Neural cell (in vitro differentiated cells): ENCODE data around the gene CSF1. TPM values are rescaled to one million over a fixed set of nuclear protein-coding genes. Genes with fewer than 3 reads are reported as not detected.

Source experiments
- H2AFZ ChIP-seq: fragments of 200-600, 300-800 bp; sonication (generic), shearing (Covaris generic); 2 replicates; pipeline ENCODE4 v1.6.0; 2014; ENCODE audit warnings: low read depth, mild to moderate bottlenecking, antibody characterized with exemption, low read length, moderate library complexity
- H3F3A ChIP-seq: fragments of 200-600 bp; shearing (Covaris generic); 2 replicates; pipeline ENCODE4 v1.6.1; 2016; ENCODE audit warnings: mild to moderate bottlenecking, moderate library complexity, mixed read lengths, antibody characterized with exemption, low read length; ENCODE audit not compliant: insufficient read depth, poor library complexity, severe bottlenecking
- H3K27ac ChIP-seq: fragments of 200-600, 300-800 bp; sonication (generic), shearing (Covaris generic); 2 replicates; pipeline ENCODE4 v1.5.1; 2014; ENCODE audit warnings: mild to moderate bottlenecking, low read length, moderate library complexity
- H3K27me3 ChIP-seq: fragments of 300-800, 200-600 bp; sonication (generic), shearing (Covaris generic); 2 replicates; pipeline ENCODE4 v1.6.0; 2014; ENCODE audit warnings: mild to moderate bottlenecking, low read depth, low read length, moderate library complexity; ENCODE audit not compliant: insufficient read depth
- H3K36me3 ChIP-seq: fragments of 300-800, 200-600 bp; sonication (generic), shearing (Covaris generic); 2 replicates; pipeline ENCODE4 v1.5.1; 2014; ENCODE audit warnings: mild to moderate bottlenecking, antibody characterized with exemption, low read length, moderate library complexity; ENCODE audit not compliant: insufficient read depth
- H3K4me2 ChIP-seq: fragments of 300-800, 200-600 bp; sonication (generic), shearing (Covaris generic); 2 replicates; pipeline ENCODE4 v1.6.0; 2014; ENCODE audit warnings: mild to moderate bottlenecking, low read length
- H3K4me3 ChIP-seq: fragments of 300-800, 200-600 bp; sonication (generic), shearing (Covaris generic); 2 replicates; pipeline ENCODE4 v1.5.1; 2014; ENCODE audit warnings: mild to moderate bottlenecking, low read length, moderate library complexity
- H3K79me2 ChIP-seq: fragments of 200-600 bp; shearing (Covaris generic); replicated peaks from 2 replicates; pipeline ENCODE4 v1.6.0; 2014; ENCODE audit warnings: mild to moderate bottlenecking, low read length, moderate library complexity; ENCODE audit not compliant: insufficient read depth
- H3K9ac ChIP-seq: fragments of 300-800, 200-600 bp; sonication (generic), shearing (Covaris generic); 2 replicates; pipeline ENCODE4 v1.6.1; 2016; ENCODE audit warnings: mild to moderate bottlenecking, low read length, mixed read lengths
- H3K9me2 ChIP-seq: fragments of 200-600 bp; shearing (Covaris generic); 2 replicates; pipeline ENCODE4 v1.6.1; 2016; ENCODE audit warnings: mild to moderate bottlenecking, low read length, mixed read lengths; ENCODE audit not compliant: insufficient read depth
- H3K9me3 ChIP-seq: fragments of 200-600, 300-800 bp; sonication (generic), shearing (Covaris generic); 2 replicates; pipeline ENCODE4 v1.6.1; 2016; ENCODE audit warnings: mild to moderate bottlenecking, mixed run types, low read length, moderate library complexity, mixed read lengths
- H4K20me1 ChIP-seq: fragments of 200-600 bp; shearing (Covaris generic); 2 replicates; pipeline ENCODE4 v1.6.1; 2016; ENCODE audit warnings: mild to moderate bottlenecking, mixed run types; ENCODE audit not compliant: insufficient read depth
- CTCF ChIP-seq: fragments of 450-650 bp; IDR thresholded peaks from 2 replicates; pipeline ENCODE4 v1.5.1; 2014; ENCODE audit warnings: antibody characterized with exemption, mild to moderate bottlenecking, moderate library complexity; ENCODE audit not compliant: poor library complexity, severe bottlenecking
- EP300 ChIP-seq: fragments of 450-650 bp; conservative IDR thresholded peaks from 2 replicates; pipeline ENCODE4 v1.6.1; 2014; ENCODE audit warnings: antibody characterized with exemption, mild to moderate bottlenecking, moderate library complexity; ENCODE audit not compliant: poor library complexity, severe bottlenecking
- EZH2 ChIP-seq: fragments of 200-600, 300-800 bp; shearing (Covaris generic), sonication (generic); IDR thresholded peaks from 2 replicates; pipeline ENCODE4 v1.6.1; 2014; ENCODE audit warnings: antibody characterized with exemption, low read length, borderline replicate concordance, mild to moderate bottlenecking; ENCODE audit not compliant: insufficient read depth, poor library complexity, severe bottlenecking
- MXI1 ChIP-seq: fragments of 450-650 bp; conservative IDR thresholded peaks from 2 replicates; pipeline ENCODE4 v1.6.1; 2014; ENCODE audit warnings: antibody characterized with exemption, mild to moderate bottlenecking; ENCODE audit not compliant: poor library complexity, severe bottlenecking
- POLR2AphosphoS5 ChIP-seq: IDR thresholded peaks from 2 replicates; pipeline ENCODE4 v1.6.1; 2012
- RAD21 ChIP-seq: fragments of 450-650 bp; conservative IDR thresholded peaks from 2 replicates; pipeline ENCODE4 v1.6.1; 2014; ENCODE audit warnings: antibody characterized with exemption, mild to moderate bottlenecking, moderate library complexity
- REST ChIP-seq: IDR thresholded peaks from 2 replicates; pipeline ENCODE4 v1.6.1; 2012; ENCODE audit warnings: borderline replicate concordance
- SMC3 ChIP-seq: fragments of 450-650 bp; conservative IDR thresholded peaks from 2 replicates; pipeline ENCODE4 v1.6.1; 2014; ENCODE audit warnings: antibody characterized with exemption, mild to moderate bottlenecking, moderate library complexity; ENCODE audit not compliant: poor library complexity
- TAF1 ChIP-seq: IDR thresholded peaks from 2 replicates; pipeline ENCODE4 v1.6.1; 2012; ENCODE audit warnings: low read depth
- polyA plus RNA-seq: library from polyadenylated mRNA; depleted of rRNA; stranded (reverse); fragments of >200 nt; gene quantifications from 2 replicates; pipeline ENCODE4 v1.2.3, GENCODE V29; 2014

Gene CSF1
- polyA plus RNA-seq, 1 donor from 2014 or later: 0.30 TPM

- Histone ChIP-seq H4K20me1 (no peaks in the 10 kb centered on the region), H3K27ac (no peak overlapping the region), H3K4me3 (no peak overlapping the region), H2AFZ (no peak overlapping the region), H3K4me2 (no peak overlapping the region), H3K9me2 (no peaks in the 10 kb centered on the region), H3F3A (no peaks in the 10 kb centered on the region), H3K9me3 (no peaks in the 10 kb centered on the region), H3K9ac (no peak overlapping the region), H3K27me3 (no peaks in the 10 kb centered on the region), H3K79me2 (no peaks in the 10 kb centered on the region), H3K36me3 (no peaks in the 10 kb centered on the region)
- TF ChIP-seq REST: no peak
- TF ChIP-seq EZH2: no peak
- no peak for TF ChIP-seq SMC3
- no peak for TF ChIP-seq RAD21
- no peak for TF ChIP-seq EP300
- no peak for TF ChIP-seq MXI1
- no peak for TF ChIP-seq CTCF
- TF ChIP-seq TAF1: no peak
- no peak for TF ChIP-seq POLR2AphosphoS5
Observed at GRCh38 chr1:109929588-109930251, 19.1 kb downstream of the CSF1 start.

GRCh38 chr1:109930252-109930993 lies 19.8 kb downstream of the CSF1 start:
- H3K9me2 ChIP-seq: no peaks in the 10 kb centered on the region
- no peak overlapping the region for H3K27ac ChIP-seq

More at GRCh38 chr1:109930252-109930993, 19.8 kb downstream of the CSF1 start:
- H3K9ac ChIP-seq: no peak overlapping the region
- H3K4me2 ChIP-seq: no peak overlapping the region
- H3K4me3 ChIP-seq: no peak overlapping the region
- H3F3A ChIP-seq: no peaks in the 10 kb centered on the region
- no peak overlapping the region for H2AFZ ChIP-seq
- H4K20me1 ChIP-seq: no peaks in the 10 kb centered on the region
- no peaks in the 10 kb centered on the region for H3K27me3 ChIP-seq
- H3K9me3 ChIP-seq: no peaks in the 10 kb centered on the region
- no peaks in the 10 kb centered on the region for H3K79me2 ChIP-seq
- no peaks in the 10 kb centered on the region for H3K36me3 ChIP-seq
- no peak for TF ChIP-seq REST
